Measurements from ENCODE around the gene LSAMP. TPM values are rescaled to one million over a fixed set of nuclear protein-coding genes. Genes with fewer than 3 reads are reported as not detected.

The LSAMP gene
- total RNA-seq, 1 experiment from 2014 or later: 5.7 TPM

- Mint-ChIP-seq H3K4me1 (peaks cover 17% of the 10 kb centered on the region; the same call in 1 of the 2 replicates), H3K4me3 (no peak overlapping the region), H3K9me3 (peaks cover 11% of the 10 kb centered on the region), H3K27me3 (ENCODE audit: low read depth) (no peaks in the 10 kb centered on the region), H3K36me3 (peaks cover 8% of the 10 kb centered on the region), H3K27ac (no peak overlapping the region)
- no peak for TF ChIP-seq TEAD4 (CRISPR knock-in tag; IDR thresholded peaks at IDR 0.05)
- TF ChIP-seq AFF4 (CRISPR knock-in tag; IDR thresholded peaks at IDR 0.05; ENCODE audit: borderline replicate concordance): no peak
- TF ChIP-seq ZBTB43 (CRISPR knock-in tag; IDR thresholded peaks at IDR 0.05): no peak
- TF ChIP-seq SMAD3 (CRISPR knock-in tag; IDR thresholded peaks at IDR 0.05; ENCODE audit: borderline replicate concordance): no peak
- TF ChIP-seq CREM (CRISPR knock-in tag; IDR thresholded peaks at IDR 0.05): no peak
- TF ChIP-seq ATF1 (CRISPR knock-in tag; IDR thresholded peaks at IDR 0.05): no peak
- TF ChIP-seq MLX (CRISPR knock-in tag; IDR thresholded peaks at IDR 0.05): no peak
- no peak for TF ChIP-seq HMGA2 (CRISPR knock-in tag; IDR thresholded peaks at IDR 0.05)
- TF ChIP-seq RELA (CRISPR knock-in tag; IDR thresholded peaks at IDR 0.05; ENCODE audit: borderline replicate concordance): no peak
- TF ChIP-seq MYBL2 (CRISPR knock-in tag; IDR thresholded peaks at IDR 0.05): no peak
- TF ChIP-seq NFYB (CRISPR knock-in tag; conservative IDR thresholded peaks at IDR 0.05; ENCODE audit: low read depth): no peak
- no peak for TF ChIP-seq ZNF121 (CRISPR knock-in tag; IDR thresholded peaks at IDR 0.05)
- no peak for TF ChIP-seq ZBTB21 (CRISPR knock-in tag; IDR thresholded peaks at IDR 0.05; ENCODE audit: borderline replicate concordance)
- no peak for TF ChIP-seq ATF2 (CRISPR knock-in tag; IDR thresholded peaks at IDR 0.05; ENCODE audit: borderline replicate concordance, low read depth)
- TF ChIP-seq E2F1 (CRISPR knock-in tag; IDR thresholded peaks at IDR 0.05): no peak
- no peak for TF ChIP-seq E2F5 (CRISPR knock-in tag; IDR thresholded peaks at IDR 0.05)
- no peak for TF ChIP-seq CDX4 (CRISPR knock-in tag; IDR thresholded peaks at IDR 0.05; ENCODE audit: borderline replicate concordance)
- TF ChIP-seq CTCF (IDR thresholded peaks at IDR 0.05): no peak
- no peak for TF ChIP-seq FOXP4 (CRISPR knock-in tag; IDR thresholded peaks at IDR 0.05)
- no peak for TF ChIP-seq FOXJ3 (CRISPR knock-in tag; IDR thresholded peaks at IDR 0.05; ENCODE audit: borderline replicate concordance)
- POLR2A ChIA-PET: no interaction called here
- DNase-seq (ENCODE audit: low spot score) (no peak), ATAC-seq (no peak)
- CTCF ChIA-PET: no interaction called here
These were observed 90.9 kb downstream of the LSAMP start for GRCh38 chr3:116354382-116354781.
